Measurements from ENCODE around the gene RHBDF1. TPM values are rescaled to one million over a fixed set of nuclear protein-coding genes. Genes with fewer than 3 reads are reported as not detected.
"Not testable (repeated sequence)": the region's sequence is repeated elsewhere in the genome, so short reads cannot be mapped to it uniquely, and the experiment has no call there.

RHBDF1 gene
- total RNA-seq, 4 donors from 2014 or later: 17.7 to 66.8 (median 18.8) TPM

GRCh38 chr16:42691-43090, 29.7 kb downstream of the RHBDF1 start:
- DNase-seq (ENCODE audit: low spot score): no peak
- ATAC-seq (ENCODE audit: low FRiP score): no peak
- TF ChIP-seq, protein P1, sequence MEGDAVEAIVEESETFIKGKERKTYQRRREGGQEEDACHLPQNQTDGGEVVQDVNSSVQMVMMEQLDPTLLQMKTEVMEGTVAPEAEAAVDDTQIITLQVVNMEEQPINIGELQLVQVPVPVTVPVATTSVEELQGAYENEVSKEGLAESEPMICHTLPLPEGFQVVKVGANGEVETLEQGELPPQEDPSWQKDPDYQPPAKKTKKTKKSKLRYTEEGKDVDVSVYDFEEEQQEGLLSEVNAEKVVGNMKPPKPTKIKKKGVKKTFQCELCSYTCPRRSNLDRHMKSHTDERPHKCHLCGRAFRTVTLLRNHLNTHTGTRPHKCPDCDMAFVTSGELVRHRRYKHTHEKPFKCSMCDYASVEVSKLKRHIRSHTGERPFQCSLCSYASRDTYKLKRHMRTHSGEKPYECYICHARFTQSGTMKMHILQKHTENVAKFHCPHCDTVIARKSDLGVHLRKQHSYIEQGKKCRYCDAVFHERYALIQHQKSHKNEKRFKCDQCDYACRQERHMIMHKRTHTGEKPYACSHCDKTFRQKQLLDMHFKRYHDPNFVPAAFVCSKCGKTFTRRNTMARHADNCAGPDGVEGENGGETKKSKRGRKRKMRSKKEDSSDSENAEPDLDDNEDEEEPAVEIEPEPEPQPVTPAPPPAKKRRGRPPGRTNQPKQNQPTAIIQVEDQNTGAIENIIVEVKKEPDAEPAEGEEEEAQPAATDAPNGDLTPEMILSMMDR (IDR thresholded peaks at IDR 0.05): no peak

GRCh38 chr16:42069-42457, 30.4 kb downstream of the RHBDF1 start:
- DNase-seq (ENCODE audit: low spot score) (no peak), ATAC-seq (ENCODE audit: low FRiP score) (no peak)
- TF ChIP-seq, protein P1 (IDR thresholded peaks at IDR 0.05): no peak

DNA sequence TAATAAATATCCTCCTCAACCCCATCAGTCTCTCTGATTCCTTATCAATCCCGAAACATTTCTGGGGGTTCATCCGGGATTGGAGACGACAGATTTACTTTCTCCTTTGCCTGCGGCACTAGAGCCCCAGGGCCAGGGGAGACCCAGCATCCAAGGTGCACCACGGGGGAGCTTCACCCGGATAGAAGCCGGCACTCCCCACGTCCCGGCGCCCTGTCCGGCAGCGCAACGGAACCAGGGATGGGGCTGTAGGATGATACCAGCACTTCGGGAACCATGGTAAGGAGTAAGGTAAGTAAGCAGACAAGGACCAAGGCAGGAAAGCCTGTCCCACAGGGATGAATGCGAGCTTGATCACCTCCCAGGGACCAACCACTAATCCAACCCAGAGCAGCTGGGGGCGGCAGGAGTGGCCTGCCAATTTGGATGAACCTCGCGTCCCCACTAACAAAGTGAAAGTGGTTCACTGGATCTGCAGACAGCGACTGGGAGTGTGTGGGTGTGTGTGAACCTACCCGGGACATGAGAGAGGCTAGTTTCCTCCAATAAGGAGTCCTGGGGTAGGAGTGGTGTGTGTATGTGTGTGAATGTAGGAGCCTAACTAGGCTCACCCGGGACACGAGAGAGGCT, 30.9 kb downstream of the RHBDF1 start:
- TF ChIP-seq, protein P1 (IDR thresholded peaks at IDR 0.05): no peak
- no peak for DNase-seq (ENCODE audit: low spot score)
- ATAC-seq (ENCODE audit: low FRiP score): no peak

- ATAC-seq (ENCODE audit: low FRiP score) (no peak), DNase-seq (ENCODE audit: low spot score) (no peak)
- TF ChIP-seq, protein P1 (IDR thresholded peaks at IDR 0.05): no peak
Observed at GRCh38 chr16:38941-39892, 33.2 kb downstream of the RHBDF1 start.

DNA sequence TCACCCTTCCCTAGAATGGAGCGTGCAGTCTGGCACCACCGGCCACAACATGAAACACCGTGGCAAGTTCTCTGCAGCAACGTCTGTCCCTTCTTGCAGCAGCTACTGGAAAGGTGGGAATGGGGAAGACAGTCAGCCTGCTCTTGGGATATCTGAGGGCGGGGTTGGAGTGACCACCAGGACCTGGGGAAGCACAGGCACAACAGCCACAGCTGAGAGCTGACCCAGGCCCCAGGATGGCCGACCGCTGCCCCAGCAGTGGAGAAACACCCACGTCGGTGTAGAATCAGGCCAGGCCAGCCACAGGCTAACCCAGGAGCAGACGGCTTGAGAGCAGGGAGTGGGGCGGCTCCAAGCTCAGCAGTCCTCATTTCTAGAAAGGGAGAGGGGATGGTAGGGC, 34.2 kb downstream of the RHBDF1 start:
- ATAC-seq (ENCODE audit: low FRiP score); DNase-seq (ENCODE audit: low spot score): not testable (repeated sequence)

GRCh38 chr16:37511-37910, 34.9 kb downstream of the RHBDF1 start:
- no peak for ATAC-seq (ENCODE audit: low FRiP score)

DNA sequence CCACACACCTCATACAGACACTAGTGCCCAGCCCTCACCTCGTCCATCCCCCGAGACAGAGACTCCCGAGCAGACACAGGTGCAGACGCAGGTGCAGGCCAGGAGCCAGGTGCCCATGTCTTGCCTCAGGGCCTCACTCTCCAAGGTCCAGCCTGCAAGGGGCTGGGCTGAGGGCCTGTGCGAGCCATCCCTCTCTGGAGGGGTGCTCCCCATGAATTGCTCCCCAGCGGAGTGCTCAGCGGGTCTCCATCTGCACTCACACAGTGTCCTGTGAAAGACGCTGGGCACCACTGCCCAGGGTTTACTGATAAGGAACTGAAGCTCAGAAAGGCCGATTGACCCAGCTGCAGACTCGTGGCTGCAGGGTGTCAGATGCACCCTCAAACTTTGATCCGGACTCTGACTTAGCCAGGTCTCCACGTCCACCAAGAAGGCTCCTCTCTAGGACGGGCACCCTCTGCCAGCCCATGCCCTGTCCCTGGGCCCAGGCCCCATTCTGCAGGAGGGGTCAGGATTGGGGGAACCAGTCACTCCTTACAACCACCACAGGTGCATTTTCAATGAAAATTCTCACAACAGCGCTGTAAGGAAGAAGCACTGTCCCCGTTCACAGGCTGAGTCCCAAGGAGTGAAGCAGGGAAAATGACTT, 36.0 kb downstream of the RHBDF1 start:
- ATAC-seq (ENCODE audit: low FRiP score) (no peak), DNase-seq (ENCODE audit: low spot score) (no peak)
- TF ChIP-seq, protein P1 (IDR thresholded peaks at IDR 0.05): no peak

More at GRCh38 chr16:37511-37910, 34.9 kb downstream of the RHBDF1 start:
- TF ChIP-seq, protein P1 (IDR thresholded peaks at IDR 0.05): no peak
- DNase-seq (ENCODE audit: low spot score): no peak
